Activated CD4-positive, CD25-positive, alpha-beta regulatory T cell treated with anti-CD3 and anti-CD28 coated beads, Interleukin-2, amount 50 U/mL, for 16 hours (primary cell): ENCODE results near the gene PRKN.
"Not testable (repeated sequence)": the region's sequence is repeated elsewhere in the genome, so short reads cannot be mapped to it uniquely, and the experiment has no call there.

Experiments
- DNase-seq: peaks from one replicate; pipeline ENCODE4 v3.0.0-alpha.2; 2020; ENCODE audit warnings: low read depth, low spot score

Gene PRKN

GRCh38 chr6:162678896-162679295, 48.7 kb downstream of the PRKN start:
- not testable (repeated sequence) for DNase-seq

- DNase-seq, result no peak
These were observed 52.1 kb downstream of the PRKN start for GRCh38 chr6:162675503-162675902.

GRCh38 chr6:162674452-162674851, 53.1 kb downstream of the PRKN start:
- DNase-seq, result no peak

GRCh38 chr6:162671580-162672165, 55.9 kb downstream of the PRKN start:
- no peak for DNase-seq

GRCh38 chr6:162670345-162670744, 57.2 kb downstream of the PRKN start:
- no peak for DNase-seq

GRCh38 chr6:162666246-162666645, 61.3 kb downstream of the PRKN start:
- DNase-seq, result no peak

- DNase-seq, result no peak
These were observed 73.8 kb downstream of the PRKN start for GRCh38 chr6:162653808-162654207.

GRCh38 chr6:162651505-162651904, 76.1 kb downstream of the PRKN start:
- DNase-seq, result no peak

GRCh38 chr6:162649271-162649670, 78.3 kb downstream of the PRKN start:
- DNase-seq, result no peak

GRCh38 chr6:162644153-162644552, 83.4 kb downstream of the PRKN start:
- no peak for DNase-seq

GRCh38 chr6:162640756-162641155, 86.8 kb downstream of the PRKN start:
- DNase-seq, result no peak

- no peak for DNase-seq
These were observed 87.6 kb downstream of the PRKN start for GRCh38 chr6:162639951-162640350.

- DNase-seq, result no peak
These were observed 88.5 kb downstream of the PRKN start for GRCh38 chr6:162638931-162639574.

- DNase-seq, result no peak
These were observed 90.2 kb downstream of the PRKN start for GRCh38 chr6:162637317-162637716.

GRCh38 chr6:162636167-162636566, 91.4 kb downstream of the PRKN start:
- no peak for DNase-seq

GRCh38 chr6:162631546-162631945, 96.0 kb downstream of the PRKN start:
- no peak for DNase-seq

- no peak for DNase-seq
These were observed 97.5 kb downstream of the PRKN start for GRCh38 chr6:162630069-162630468.

- no peak for DNase-seq
These were observed 99.7 kb downstream of the PRKN start for GRCh38 chr6:162627825-162628224.

GRCh38 chr6:162627362-162627761, 100.2 kb downstream of the PRKN start:
- no peak for DNase-seq

- DNase-seq, result no peak
These were observed 100.7 kb downstream of the PRKN start for GRCh38 chr6:162626869-162627268.

- DNase-seq, result no peak
These were observed 101.6 kb downstream of the PRKN start for GRCh38 chr6:162625846-162626540.

GRCh38 chr6:162622572-162622971, 105.0 kb downstream of the PRKN start:
- DNase-seq, result no peak

GRCh38 chr6:162621246-162621645, 106.3 kb downstream of the PRKN start:
- no peak for DNase-seq
